A549 (cell line): Measurements from ENCODE around the gene ZNF445.

ENCODE experiments used
- CTCF ChIP-seq: fragments of >200 bp; sonication (Bioruptor Twin); formaldehyde crosslinking; IDR thresholded peaks from 3 replicates; pipeline ENCODE4 v1.5.1; 2016
- PHF8 ChIP-seq: fragments of 200-600 bp; sonication (generic); IDR thresholded peaks from 2 replicates; pipeline ENCODE4 v1.6.1; 2016; ENCODE audit warnings: low read depth, mild to moderate bottlenecking, antibody characterized with exemption, moderate library complexity, borderline replicate concordance
- SMC3 ChIP-seq: fragments of >200 bp; sonication (Bioruptor Twin); formaldehyde crosslinking; IDR thresholded peaks from 3 replicates; pipeline ENCODE4 v1.6.1; 2018; ENCODE audit warnings: inconsistent platforms
- TF ChIP-seq, protein P1 (sequence below): fragments of 200-600 bp; sonication (generic); IDR thresholded peaks from 2 replicates; pipeline ENCODE4 v1.6.1; 2016; ENCODE audit warnings: antibody characterized with exemption, mild to moderate bottlenecking, moderate library complexity

GRCh38 chr3:44421280-44421679, 56.2 kb downstream of the ZNF445 start:
- TF ChIP-seq PHF8 (no peak), CTCF (no peak), SMC3 (no peak)
- TF ChIP-seq, protein P1, sequence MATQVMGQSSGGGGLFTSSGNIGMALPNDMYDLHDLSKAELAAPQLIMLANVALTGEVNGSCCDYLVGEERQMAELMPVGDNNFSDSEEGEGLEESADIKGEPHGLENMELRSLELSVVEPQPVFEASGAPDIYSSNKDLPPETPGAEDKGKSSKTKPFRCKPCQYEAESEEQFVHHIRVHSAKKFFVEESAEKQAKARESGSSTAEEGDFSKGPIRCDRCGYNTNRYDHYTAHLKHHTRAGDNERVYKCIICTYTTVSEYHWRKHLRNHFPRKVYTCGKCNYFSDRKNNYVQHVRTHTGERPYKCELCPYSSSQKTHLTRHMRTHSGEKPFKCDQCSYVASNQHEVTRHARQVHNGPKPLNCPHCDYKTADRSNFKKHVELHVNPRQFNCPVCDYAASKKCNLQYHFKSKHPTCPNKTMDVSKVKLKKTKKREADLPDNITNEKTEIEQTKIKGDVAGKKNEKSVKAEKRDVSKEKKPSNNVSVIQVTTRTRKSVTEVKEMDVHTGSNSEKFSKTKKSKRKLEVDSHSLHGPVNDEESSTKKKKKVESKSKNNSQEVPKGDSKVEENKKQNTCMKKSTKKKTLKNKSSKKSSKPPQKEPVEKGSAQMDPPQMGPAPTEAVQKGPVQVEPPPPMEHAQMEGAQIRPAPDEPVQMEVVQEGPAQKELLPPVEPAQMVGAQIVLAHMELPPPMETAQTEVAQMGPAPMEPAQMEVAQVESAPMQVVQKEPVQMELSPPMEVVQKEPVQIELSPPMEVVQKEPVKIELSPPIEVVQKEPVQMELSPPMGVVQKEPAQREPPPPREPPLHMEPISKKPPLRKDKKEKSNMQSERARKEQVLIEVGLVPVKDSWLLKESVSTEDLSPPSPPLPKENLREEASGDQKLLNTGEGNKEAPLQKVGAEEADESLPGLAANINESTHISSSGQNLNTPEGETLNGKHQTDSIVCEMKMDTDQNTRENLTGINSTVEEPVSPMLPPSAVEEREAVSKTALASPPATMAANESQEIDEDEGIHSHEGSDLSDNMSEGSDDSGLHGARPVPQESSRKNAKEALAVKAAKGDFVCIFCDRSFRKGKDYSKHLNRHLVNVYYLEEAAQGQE, result no peak
